ENCODE results near the gene ZDHHC14.
A peak's percentile ranks its signal among the peaks of the same experiment; 100 is the strongest.

The ZDHHC14 gene

GRCh38 chr6:157634546-157634945 lies 253.6 kb downstream of the ZDHHC14 start:
- no peak for TF ChIP-seq GABPA (IDR thresholded peaks at IDR 0.05; ENCODE audit: low read depth)
- TF ChIP-seq SPI1 (IDR thresholded peaks at IDR 0.05; ENCODE audit: borderline replicate concordance, low read depth) = peak; percentile 47; the same call in 1 of the 2 replicates
- no peak for DNase-seq (ENCODE audit: low read depth in 1 of 2, low spot score in 1 of 2)
- Histone ChIP-seq H3K27me3 (ENCODE audit: insufficient read depth, poor library complexity, severe bottlenecking) (no peaks in the 10 kb centered on the region), H3K27ac (replicated peaks) (peak overlapping the region; percentile 61), H3K4me3 (replicated peaks; ENCODE audit: insufficient read depth, low read length) (no peak overlapping the region)

GRCh38 chr6:157635388-157636244 lies 254.6 kb downstream of the ZDHHC14 start:
- H3K27ac ChIP-seq (replicated peaks) = peak overlapping the region; percentile 25; the same call in 1 of the 2 replicates
- no peaks in the 10 kb centered on the region for H3K27me3 ChIP-seq (ENCODE audit: insufficient read depth, poor library complexity, severe bottlenecking)
- TF ChIP-seq GABPA (IDR thresholded peaks at IDR 0.05; ENCODE audit: low read depth) (no peak), POLR2AphosphoS5 (IDR thresholded peaks at IDR 0.05; ENCODE audit: low read depth) (0 out of 2 replicates have a peak, but pooled peaks have one; percentile 29)
- H3K4me3 ChIP-seq (replicated peaks; ENCODE audit: insufficient read depth, low read length) = no peak overlapping the region
- peak in 1 of 2 experiments; percentile 66 for DNase-seq (ENCODE audit: low read depth in 1 of 2, low spot score in 1 of 2)

- Histone ChIP-seq H3K27ac (replicated peaks) (no peak overlapping the region), H3K27me3 (ENCODE audit: insufficient read depth, poor library complexity, severe bottlenecking) (no peaks in the 10 kb centered on the region), H3K4me3 (replicated peaks; ENCODE audit: insufficient read depth, low read length) (no peak overlapping the region)
- TF ChIP-seq SPI1 (IDR thresholded peaks at IDR 0.05; ENCODE audit: borderline replicate concordance, low read depth) = no peak
- no peak for TF ChIP-seq GABPA (IDR thresholded peaks at IDR 0.05; ENCODE audit: low read depth)
- no peak for TF ChIP-seq REST (IDR thresholded peaks at IDR 0.05; ENCODE audit: insufficient replicate concordance, low read depth)
- TF ChIP-seq POLR2AphosphoS5 (IDR thresholded peaks at IDR 0.05; ENCODE audit: low read depth) = no peak
- no peak for TF ChIP-seq CTCF (IDR thresholded peaks at IDR 0.05; ENCODE audit: insufficient read depth, low read length)
- DNase-seq (ENCODE audit: low read depth in 1 of 2, low spot score in 1 of 2) = no peak
Observed at GRCh38 chr6:157637516-157637915, 256.5 kb downstream of the ZDHHC14 start.

GRCh38 chr6:157637941-157638662 lies 257.1 kb downstream of the ZDHHC14 start:
- DNase-seq (ENCODE audit: low read depth in 1 of 2, low spot score in 1 of 2) = no peak
- TF ChIP-seq SPI1 (IDR thresholded peaks at IDR 0.05; ENCODE audit: borderline replicate concordance, low read depth) = no peak
- TF ChIP-seq REST (IDR thresholded peaks at IDR 0.05; ENCODE audit: insufficient replicate concordance, low read depth) = no peak
- no peak for TF ChIP-seq POLR2AphosphoS5 (IDR thresholded peaks at IDR 0.05; ENCODE audit: low read depth)
- no peak for TF ChIP-seq GABPA (IDR thresholded peaks at IDR 0.05; ENCODE audit: low read depth)
- no peak for TF ChIP-seq CTCF (IDR thresholded peaks at IDR 0.05; ENCODE audit: insufficient read depth, low read length)
- H3K27ac ChIP-seq (replicated peaks) = no peak overlapping the region
- no peaks in the 10 kb centered on the region for H3K27me3 ChIP-seq (ENCODE audit: insufficient read depth, poor library complexity, severe bottlenecking)
- H3K4me3 ChIP-seq (replicated peaks; ENCODE audit: insufficient read depth, low read length) = no peak overlapping the region
